HEK293T (cell line): ENCODE measurements around the gene PGM1.

Experiments used
- CTCF ChIA-PET: fragments of 350-600 bp; formaldehyde crosslinking; extraction: SDS; loops from one replicate; lab custom pipeline; 2021; ENCODE audit warnings: antibody characterized with exemption, inconsistent platforms; lab: Yijun Ruan, JAX
- POLR2A ChIA-PET: fragments of 350-600 bp; formaldehyde crosslinking; extraction: SDS; loops from one replicate; lab custom pipeline; 2020; ENCODE audit warnings: antibody characterized with exemption, inconsistent platforms; lab: Yijun Ruan, JAX
- DNase-seq: peaks from one replicate; pipeline ENCODE4 v3.0.0; 2012; ENCODE audit warnings: mixed read lengths; ENCODE audit errors: extremely low spot score
- ARNT ChIP-seq: fragments of 450-650 bp; IDR thresholded peaks from 2 replicates; pipeline ENCODE4 v1.6.1; 2017; ENCODE audit warnings: mild to moderate bottlenecking
- BHLHE40 ChIP-seq: fragments of 450-650 bp; IDR thresholded peaks from 2 replicates; pipeline ENCODE4 v1.6.1; 2016; ENCODE audit warnings: mild to moderate bottlenecking, moderate library complexity, borderline replicate concordance
- CTBP1 ChIP-seq: fragments of 450-650 bp; IDR thresholded peaks from 2 replicates; pipeline ENCODE4 v1.6.1; 2016; ENCODE audit warnings: borderline replicate concordance
- ELF4 ChIP-seq: fragments of 450-650 bp; IDR thresholded peaks from 2 replicates; pipeline ENCODE4 v1.6.1; 2017; ENCODE audit warnings: antibody characterized with exemption
- FOXA1 ChIP-seq: fragments of 450-650 bp; IDR thresholded peaks from 2 replicates; pipeline ENCODE4 v1.6.1; 2016; ENCODE audit warnings: mild to moderate bottlenecking
- FOXK2 ChIP-seq: fragments of 450-650 bp; IDR thresholded peaks from 2 replicates; pipeline ENCODE4 v1.6.1; 2016; ENCODE audit warnings: mild to moderate bottlenecking
- FOXM1 ChIP-seq: fragments of 450-650 bp; IDR thresholded peaks from 2 replicates; pipeline ENCODE4 v1.6.1; 2017; ENCODE audit warnings: mild to moderate bottlenecking, borderline replicate concordance
- HDGF ChIP-seq: fragments of 450-650 bp; IDR thresholded peaks from 2 replicates; pipeline ENCODE4 v1.6.1; 2017; ENCODE audit warnings: antibody characterized with exemption, borderline replicate concordance
- L3MBTL2 ChIP-seq: fragments of 450-650 bp; conservative IDR thresholded peaks from 2 replicates; pipeline ENCODE4 v1.6.1; 2016; ENCODE audit warnings: mild to moderate bottlenecking
- LEF1 ChIP-seq: fragments of 450-650 bp; IDR thresholded peaks from 2 replicates; pipeline ENCODE4 v1.6.1; 2017; ENCODE audit warnings: mild to moderate bottlenecking, borderline replicate concordance
- NFRKB ChIP-seq: fragments of 450-650 bp; IDR thresholded peaks from 2 replicates; pipeline ENCODE4 v1.6.1; 2016; ENCODE audit warnings: mild to moderate bottlenecking, moderate library complexity
- PKNOX1 ChIP-seq: fragments of 450-650 bp; IDR thresholded peaks from 2 replicates; pipeline ENCODE4 v1.6.1; 2016
- SP1 ChIP-seq: fragments of 450-650 bp; IDR thresholded peaks from 2 replicates; pipeline ENCODE4 v1.6.1; 2017
- SUZ12 ChIP-seq: fragments of 450-650 bp; IDR thresholded peaks from 2 replicates; pipeline ENCODE4 v1.6.1; 2016; ENCODE audit warnings: mild to moderate bottlenecking
- TARDBP ChIP-seq: fragments of 450-650 bp; IDR thresholded peaks from 2 replicates; pipeline ENCODE4 v1.6.1; 2016
- ZNF384 ChIP-seq: fragments of 450-650 bp; IDR thresholded peaks from 2 replicates; pipeline ENCODE4 v1.6.1; 2016

PGM1 gene

GRCh38 chr1:63691701-63692425, 98.7 kb downstream of the PGM1 start:
- ChIA-PET CTCF (interaction anchor here (0.7 to 2.2 kb wide), 33 partner anchors 9 to 555 kb away, joined by 3 to 20 read pairs (median 4); partner anchors contain the start of gene ROR1), POLR2A (interaction anchor here (0.8 to 1.3 kb wide), 2 partner anchors 82 to 903 kb away, joined by 3 read pairs; partner anchors contain the start of gene ROR1)
- DNase-seq: peak; percentile 84
- no peak for TF ChIP-seq LEF1
- peak; percentile 63; the same call in 1 of the 2 replicates for TF ChIP-seq ZNF384

GRCh38 chr1:63693944-63694571, 100.8 kb downstream of the PGM1 start:
- ChIA-PET CTCF (no interaction called here), POLR2A (no interaction called here)
- no peak for DNase-seq
- TF ChIP-seq SP1: no peak
- no peak for TF ChIP-seq ARNT
- TF ChIP-seq LEF1: no peak
- TF ChIP-seq HDGF: no peak

- DNase-seq: no peak
- TF ChIP-seq BHLHE40: no peak
- TF ChIP-seq SP1: no peak
- no peak for TF ChIP-seq SUZ12
- no peak for TF ChIP-seq TARDBP
- no peak for TF ChIP-seq ZNF384
- no peak for TF ChIP-seq ELF4
- no peak for TF ChIP-seq FOXA1
- no peak for TF ChIP-seq ARNT
- TF ChIP-seq L3MBTL2: no peak
- no peak for TF ChIP-seq NFRKB
- TF ChIP-seq CTBP1: no peak
- no peak for TF ChIP-seq FOXM1
- no peak for TF ChIP-seq PKNOX1
- TF ChIP-seq HDGF: no peak
- no peak for TF ChIP-seq FOXK2
- TF ChIP-seq LEF1: no peak
- ChIA-PET POLR2A (no interaction called here), CTCF (interaction anchor here (1.1 kb wide), 1 partner anchor 24 kb away, joined by 3 read pairs; no protein-coding TSS in a partner anchor)
Observed at GRCh38 chr1:63698001-63698838, 105.0 kb downstream of the PGM1 start.

- ChIA-PET POLR2A (no interaction called here), CTCF (interaction anchor here (1.7 kb wide), 1 partner anchor 9 kb away, joined by 9 read pairs; no protein-coding TSS in a partner anchor)
- TF ChIP-seq TARDBP (no peak), BHLHE40 (no peak), HDGF (no peak), ELF4 (no peak), PKNOX1 (no peak), ARNT (no peak), FOXK2 (no peak), ZNF384 (no peak), SUZ12 (no peak), LEF1 (no peak), FOXA1 (no peak), NFRKB (no peak), CTBP1 (no peak), L3MBTL2 (no peak), SP1 (no peak)
- DNase-seq: no peak
Observed at GRCh38 chr1:63701187-63701586, 108.0 kb downstream of the PGM1 start.

GRCh38 chr1:63703701-63704107, 110.5 kb downstream of the PGM1 start:
- TF ChIP-seq SUZ12: no peak
- no peak for TF ChIP-seq L3MBTL2
- no peak for TF ChIP-seq ARNT
- TF ChIP-seq CTBP1: no peak
- no peak for TF ChIP-seq FOXA1
- no peak for TF ChIP-seq ELF4
- TF ChIP-seq BHLHE40: no peak
- no peak for TF ChIP-seq ZNF384
- TF ChIP-seq FOXM1: no peak
- no peak for TF ChIP-seq TARDBP
- TF ChIP-seq PKNOX1: no peak
- TF ChIP-seq LEF1: no peak
- TF ChIP-seq FOXK2: no peak
- no peak for TF ChIP-seq NFRKB
- TF ChIP-seq HDGF: no peak
- TF ChIP-seq SP1: no peak
- POLR2A ChIA-PET: no interaction called here
- CTCF ChIA-PET: interaction anchor here (1.2 kb wide), 1 partner anchor 12 kb away, joined by 3 read pairs; no protein-coding TSS in a partner anchor
- DNase-seq: no peak
